K562 (cell line): Measurements from ENCODE around the gene CASKIN1. TPM values are rescaled to one million over a fixed set of nuclear protein-coding genes. Genes with fewer than 3 reads are reported as not detected.

ENCODE experiments used
- CHD2 ChIP-seq: IDR thresholded peaks from 2 replicates; pipeline ENCODE4 v1.6.1; 2011; ENCODE audit warnings: low read depth, low read length
- CREBBP ChIP-seq: IDR thresholded peaks from one replicate; pipeline ENCODE4 v1.6.1; 2012; ENCODE audit warnings: low read depth, mild to moderate bottlenecking, control low read depth, inconsistent platforms, low read length
- HDAC2 ChIP-seq: fragments of 450-650 bp; IDR thresholded peaks from 2 replicates; pipeline ENCODE4 v1.6.1; 2016; ENCODE audit warnings: mild to moderate bottlenecking
- HDAC8 ChIP-seq: fragments of 450-650 bp; IDR thresholded peaks from 2 replicates; pipeline ENCODE4 v1.6.1; 2016; ENCODE audit warnings: mild to moderate bottlenecking, missing genetic modification characterization, moderate library complexity, missing compliant biosample characterization
- IRF1 ChIP-seq: sonication (generic); formaldehyde crosslinking; IDR thresholded peaks from 2 replicates; pipeline ENCODE4 v1.8.0; 2022; ENCODE audit warnings: missing genetic modification reagents, mild to moderate bottlenecking, borderline replicate concordance
- KAT2B ChIP-seq: IDR thresholded peaks from one replicate; pipeline ENCODE4 v1.6.1; 2012; ENCODE audit warnings: low read depth, mild to moderate bottlenecking, control low read depth, inconsistent platforms, low read length, moderate library complexity
- RBM39 ChIP-seq: fragments of 200-400 bp; formaldehyde crosslinking; optimal IDR thresholded peaks from 2 replicates; pipeline ENCODE3; 2018; ENCODE audit warnings: low read depth, low read length
- TBL1XR1 ChIP-seq, 2 experiments: IDR thresholded peaks; 2 replicates each; pipeline ENCODE4 v1.6.1; 2012; ENCODE audit warnings: improper control_type of control experiment in 2 of 2, low read length in 2 of 2, mild to moderate bottlenecking in 1 of 2
- TRIM25 ChIP-seq: fragments of 450-650 bp; IDR thresholded peaks from 2 replicates; pipeline ENCODE4 v1.7.0; 2016; ENCODE audit warnings: borderline replicate concordance
- ZC3H11A ChIP-seq: IDR thresholded peaks from 2 replicates; pipeline ENCODE4 v1.6.1; 2012; ENCODE audit warnings: low read depth, low read length, improper control_type of control experiment
- ZFP30 ChIP-seq: fragments of 250-450 bp; sonication (Bioruptor Pico); IDR thresholded peaks from 2 replicates; pipeline ENCODE4 v1.8.0; 2022; ENCODE audit warnings: moderate library complexity, mild to moderate bottlenecking, inconsistent platforms, borderline replicate concordance
- ZKSCAN3 ChIP-seq: fragments of 250-450 bp; sonication (Bioruptor Pico); IDR thresholded peaks from 2 replicates; pipeline ENCODE4 v1.4.0; 2020
- ZNF133 ChIP-seq: fragments of 250-450 bp; sonication (Bioruptor Pico); IDR thresholded peaks from 2 replicates; pipeline ENCODE4 v1.4.0; 2020; ENCODE audit warnings: mild to moderate bottlenecking
- ZNF184 ChIP-seq: sonication (generic); formaldehyde crosslinking; IDR thresholded peaks from 2 replicates; pipeline ENCODE4 v1.5.0; 2020; ENCODE audit warnings: missing genetic modification reagents
- ZNF311 ChIP-seq: fragments of 250-450 bp; sonication (Bioruptor Pico); IDR thresholded peaks from 2 replicates; pipeline ENCODE4 v1.4.0; 2020; ENCODE audit warnings: mild to moderate bottlenecking, moderate library complexity
- ZNF561 ChIP-seq: fragments of 450-650 bp; formaldehyde crosslinking; conservative IDR thresholded peaks from 2 replicates; pipeline ENCODE4 v1.4.0; 2020; ENCODE audit warnings: mild to moderate bottlenecking, moderate library complexity
- ZNF586 ChIP-seq: fragments of 450-650 bp; formaldehyde crosslinking; conservative IDR thresholded peaks from 2 replicates; pipeline ENCODE4 v1.4.0; 2020; ENCODE audit warnings: mild to moderate bottlenecking, moderate library complexity
- ZNF740 ChIP-seq, 3 experiments: fragments of 200-800 bp in 1 of 3; sonication (Bioruptor generic) in 1 of 3; sonication (generic) in 1 of 3; formaldehyde crosslinking in 1 of 3; IDR thresholded peaks; 2 replicates each; pipeline versions ENCODE4 v1.6.1 to v1.8.0; 2016 to 2022; ENCODE audit warnings: mild to moderate bottlenecking in 2 of 3, missing compliant biosample characterization in 2 of 3, missing genetic modification characterization in 2 of 3, missing genetic modification reagents in 1 of 3
- polyA plus RNA-seq, 8 experiments: library from polyadenylated mRNA; depleted of rRNA in 4 of 8; stranded (reverse) in 5 of 8; unstranded in 3 of 8; fragments of >200 nt; fragmentation: Nextera tagmentation in 2 of 8; fragmentation: Illumina TruSeq in 1 of 8; extraction: Ambion mirVana in 2 of 8; extraction: Trizol in 1 of 8; gene quantifications; 2 replicates each; pipeline versions ENCODE4 v1.2.1 to v1.2.3, GENCODE V29; 2011 to 2014; ENCODE audit warnings: inconsistent platforms in 1 of 8, missing spikeins in 1 of 8
- total RNA-seq, 7 experiments: library from RNA; depleted of rRNA in 6 of 7; stranded (reverse); fragments of >200 nt in 6 of 7; fragmentation: Illumina TruSeq in 2 of 7; extraction: Trizol in 2 of 7; gene quantifications; 2 replicates each; pipeline versions ENCODE4 v1.2.1 to v1.2.3, GENCODE V29; 2011 to 2021; ENCODE audit warnings: low replicate concordance in 1 of 7
- TF ChIP-seq, protein P1 (sequence below), 2 experiments: IDR thresholded peaks; 2 replicates each; pipeline ENCODE4 v1.6.1; 2011; ENCODE audit warnings: borderline replicate concordance in 1 of 2, control low read depth in 1 of 2, low read depth in 1 of 2, low read length in 1 of 2, mild to moderate bottlenecking in 1 of 2, mixed read lengths in 1 of 2, moderate library complexity in 1 of 2; ENCODE audit not compliant: insufficient read depth in 1 of 2, insufficient read length in 1 of 2, poor library complexity in 1 of 2, severe bottlenecking in 1 of 2; ENCODE audit errors: extremely low read depth in 1 of 2
- TF ChIP-seq, protein P2 (sequence below): fragments of 450-650 bp; IDR thresholded peaks from 2 replicates; pipeline ENCODE4 v1.6.1; 2016; ENCODE audit warnings: borderline replicate concordance

The CASKIN1 gene
- total and polyA plus RNA-seq, 9 of the 15 experiments (the other 6 are each of a cell fraction or from before 2014, with no cell fraction given), result 0.15 to 4.5 (median 1.5) TPM; not detected in 2

GRCh38 chr16:2155091-2155950 lies 41.1 kb downstream of the CASKIN1 start, which contains the start of gene TRAF7 (continued):
- TF ChIP-seq TRIM25, result no peak
- TF ChIP-seq RBM39, result peak; percentile 99
- TF ChIP-seq KAT2B, result no peak
- no peak for TF ChIP-seq IRF1 (CRISPR knock-in tag)
- TF ChIP-seq ZNF740 (CRISPR knock-in tag; IDR thresholded peaks at IDR 0.05), result no peak
- no peak for TF ChIP-seq ZNF740 (tag; IDR thresholded peaks at IDR 0.05)
- TF ChIP-seq ZC3H11A, result no peak
- no peak for TF ChIP-seq HDAC8 (tag)
- TF ChIP-seq ZNF586 (CRISPR knock-in tag), result no peak
- TF ChIP-seq ZNF133, result no peak
- peak; percentile 40 to 69; a peak in 2 of 4 replicates for TF ChIP-seq TBL1XR1 (IDR thresholded peaks at IDR 0.05; ENCODE audit: low read length in 2 of 2)
- TF ChIP-seq CREBBP, result no peak
- peak; percentile 64; the same call in 1 of the 2 replicates for TF ChIP-seq CHD2
- no peak; the same call in 1 of the 2 replicates for TF ChIP-seq HDAC2
- no peak for TF ChIP-seq ZNF184 (CRISPR knock-in tag)
- TF ChIP-seq, protein P1, sequence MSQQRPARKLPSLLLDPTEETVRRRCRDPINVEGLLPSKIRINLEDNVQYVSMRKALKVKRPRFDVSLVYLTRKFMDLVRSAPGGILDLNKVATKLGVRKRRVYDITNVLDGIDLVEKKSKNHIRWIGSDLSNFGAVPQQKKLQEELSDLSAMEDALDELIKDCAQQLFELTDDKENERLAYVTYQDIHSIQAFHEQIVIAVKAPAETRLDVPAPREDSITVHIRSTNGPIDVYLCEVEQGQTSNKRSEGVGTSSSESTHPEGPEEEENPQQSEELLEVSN (IDR thresholded peaks at IDR 0.05; ENCODE audit: borderline replicate concordance in 1 of 2, extremely low read depth in 1 of 2, insufficient read depth in 1 of 2, insufficient read length in 1 of 2, low read depth in 1 of 2, low read length in 1 of 2, poor library complexity in 1 of 2, severe bottlenecking in 1 of 2), result peak in 1 of 2 experiments; percentile 40
- TF ChIP-seq ZNF311 (CRISPR knock-in tag), result no peak
- TF ChIP-seq, protein P2, sequence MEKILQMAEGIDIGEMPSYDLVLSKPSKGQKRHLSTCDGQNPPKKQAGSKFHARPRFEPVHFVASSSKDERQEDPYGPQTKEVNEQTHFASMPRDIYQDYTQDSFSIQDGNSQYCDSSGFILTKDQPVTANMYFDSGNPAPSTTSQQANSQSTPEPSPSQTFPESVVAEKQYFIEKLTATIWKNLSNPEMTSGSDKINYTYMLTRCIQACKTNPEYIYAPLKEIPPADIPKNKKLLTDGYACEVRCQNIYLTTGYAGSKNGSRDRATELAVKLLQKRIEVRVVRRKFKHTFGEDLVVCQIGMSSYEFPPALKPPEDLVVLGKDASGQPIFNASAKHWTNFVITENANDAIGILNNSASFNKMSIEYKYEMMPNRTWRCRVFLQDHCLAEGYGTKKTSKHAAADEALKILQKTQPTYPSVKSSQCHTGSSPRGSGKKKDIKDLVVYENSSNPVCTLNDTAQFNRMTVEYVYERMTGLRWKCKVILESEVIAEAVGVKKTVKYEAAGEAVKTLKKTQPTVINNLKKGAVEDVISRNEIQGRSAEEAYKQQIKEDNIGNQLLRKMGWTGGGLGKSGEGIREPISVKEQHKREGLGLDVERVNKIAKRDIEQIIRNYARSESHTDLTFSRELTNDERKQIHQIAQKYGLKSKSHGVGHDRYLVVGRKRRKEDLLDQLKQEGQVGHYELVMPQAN, result peak; percentile 95
- TF ChIP-seq ZKSCAN3 (CRISPR knock-in tag), result no peak
- no peak for TF ChIP-seq ZNF561
- TF ChIP-seq ZFP30 (CRISPR knock-in tag), result no peak
